ENCODE results near the gene BCAS3.

Gene BCAS3

DNA sequence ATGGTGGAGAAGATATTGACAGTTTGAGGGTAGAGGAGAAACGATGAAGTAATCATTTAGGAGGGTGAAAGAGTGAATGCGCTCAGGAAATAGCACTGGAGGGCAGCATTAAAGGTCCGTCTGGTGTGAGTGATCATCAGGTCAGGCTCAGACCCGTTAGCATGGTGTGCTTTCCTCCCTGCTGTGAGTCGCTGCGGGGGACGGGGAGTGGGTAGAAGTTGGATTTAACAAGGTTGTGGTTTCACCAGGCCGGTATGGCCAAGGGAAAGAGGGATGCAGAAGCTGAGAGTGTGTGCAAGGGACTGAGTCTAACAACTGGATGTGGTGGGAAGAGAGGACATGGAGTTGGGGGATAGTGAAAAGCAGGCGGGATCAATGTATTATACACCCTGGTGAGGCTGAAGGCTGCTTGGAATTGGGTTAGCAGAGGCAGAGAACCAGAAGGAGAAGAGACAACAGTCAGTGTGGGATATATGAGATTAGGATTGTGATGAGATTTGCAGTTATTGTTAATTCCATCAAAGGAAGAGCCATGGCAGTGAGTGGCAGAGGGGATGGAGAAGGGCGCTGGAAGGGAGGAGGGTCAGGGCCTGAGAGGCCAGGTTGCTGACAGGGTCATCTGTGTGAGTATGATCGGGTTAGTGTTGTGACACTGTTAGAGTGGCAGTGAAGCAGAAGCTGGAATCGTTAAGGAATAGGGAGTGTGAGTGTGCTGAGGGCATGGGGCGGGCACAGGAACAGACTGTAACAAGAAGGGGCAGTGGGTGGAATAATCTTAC lies 663.0 kb downstream of the BCAS3 start:
- no peaks in the 10 kb centered on the region for H3K27me3 ChIP-seq (replicated peaks)
- H3K27ac ChIP-seq: no peak overlapping the region
- TF ChIP-seq, protein P1, sequence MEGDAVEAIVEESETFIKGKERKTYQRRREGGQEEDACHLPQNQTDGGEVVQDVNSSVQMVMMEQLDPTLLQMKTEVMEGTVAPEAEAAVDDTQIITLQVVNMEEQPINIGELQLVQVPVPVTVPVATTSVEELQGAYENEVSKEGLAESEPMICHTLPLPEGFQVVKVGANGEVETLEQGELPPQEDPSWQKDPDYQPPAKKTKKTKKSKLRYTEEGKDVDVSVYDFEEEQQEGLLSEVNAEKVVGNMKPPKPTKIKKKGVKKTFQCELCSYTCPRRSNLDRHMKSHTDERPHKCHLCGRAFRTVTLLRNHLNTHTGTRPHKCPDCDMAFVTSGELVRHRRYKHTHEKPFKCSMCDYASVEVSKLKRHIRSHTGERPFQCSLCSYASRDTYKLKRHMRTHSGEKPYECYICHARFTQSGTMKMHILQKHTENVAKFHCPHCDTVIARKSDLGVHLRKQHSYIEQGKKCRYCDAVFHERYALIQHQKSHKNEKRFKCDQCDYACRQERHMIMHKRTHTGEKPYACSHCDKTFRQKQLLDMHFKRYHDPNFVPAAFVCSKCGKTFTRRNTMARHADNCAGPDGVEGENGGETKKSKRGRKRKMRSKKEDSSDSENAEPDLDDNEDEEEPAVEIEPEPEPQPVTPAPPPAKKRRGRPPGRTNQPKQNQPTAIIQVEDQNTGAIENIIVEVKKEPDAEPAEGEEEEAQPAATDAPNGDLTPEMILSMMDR (IDR thresholded peaks at IDR 0.05; ENCODE audit: low read depth, low read length, missing control alignments): no peak
- H3K4me3 ChIP-seq (ENCODE audit: low read depth, low read length): no peak overlapping the region
- in situ Hi-C loops (cut with HindIII; ENCODE audit: low pct_ligation_motif_present, low sequenced_read_pairs): no loop called here
- H3K36me3 ChIP-seq (replicated peaks): no peaks in the 10 kb centered on the region
- DNase-seq: no peak

DNA sequence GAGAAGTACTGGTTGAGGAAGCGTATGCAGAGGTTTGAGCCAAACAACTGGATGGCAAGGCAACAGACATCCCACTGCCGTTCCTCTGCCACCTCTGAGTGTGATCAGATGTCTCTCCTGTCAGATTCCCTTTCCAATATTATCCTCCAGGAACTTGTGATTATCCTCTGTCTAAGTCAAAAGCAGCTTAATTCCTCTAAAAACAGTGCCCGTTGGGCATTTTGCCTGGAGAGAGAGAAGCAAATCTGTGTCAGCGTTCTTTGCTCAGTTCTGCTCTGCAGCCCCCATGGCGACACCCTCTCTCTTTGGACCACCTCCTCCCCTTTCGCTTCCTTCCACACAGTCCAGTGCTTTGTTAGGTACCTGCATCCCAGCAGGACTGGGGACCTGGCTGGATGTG lies 665.9 kb downstream of the BCAS3 start:
- Histone ChIP-seq H3K27ac (no peak overlapping the region), H3K27me3 (replicated peaks) (no peaks in the 10 kb centered on the region), H3K36me3 (replicated peaks) (no peaks in the 10 kb centered on the region), H3K4me3 (ENCODE audit: low read depth, low read length) (no peak overlapping the region)
- no peak for DNase-seq
- TF ChIP-seq, protein P1 (IDR thresholded peaks at IDR 0.05; ENCODE audit: low read depth, low read length, missing control alignments): no peak
- in situ Hi-C loops (cut with HindIII; ENCODE audit: low pct_ligation_motif_present, low sequenced_read_pairs): no loop called here

DNA sequence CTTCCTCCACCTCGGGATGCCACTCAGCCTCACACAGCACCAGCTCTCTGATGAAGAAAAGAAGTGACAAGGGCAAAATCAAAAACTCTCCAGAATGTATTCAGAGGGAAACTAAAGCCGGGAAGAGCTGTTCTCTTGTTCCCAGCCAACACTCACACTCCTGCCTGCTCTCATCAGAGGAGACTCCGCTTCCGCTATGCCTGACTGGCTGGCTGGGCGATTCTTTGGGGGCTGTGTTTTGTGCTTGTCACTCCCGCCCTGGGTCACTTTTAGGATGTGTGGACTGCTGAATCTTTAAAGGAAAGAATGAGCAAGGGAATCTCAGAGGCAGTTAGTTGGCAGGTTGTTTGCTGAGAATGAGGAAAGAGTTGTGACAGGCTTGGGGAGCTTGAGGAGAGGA lies 667.4 kb downstream of the BCAS3 start:
- TF ChIP-seq, protein P1 (IDR thresholded peaks at IDR 0.05; ENCODE audit: low read depth, low read length, missing control alignments): no peak
- H3K27ac ChIP-seq: no peak overlapping the region
- no peak for DNase-seq
- H3K4me3 ChIP-seq (ENCODE audit: low read depth, low read length): no peak overlapping the region
- H3K27me3 ChIP-seq (replicated peaks): no peaks in the 10 kb centered on the region
- no peaks in the 10 kb centered on the region for H3K36me3 ChIP-seq (replicated peaks)
- in situ Hi-C loops (cut with HindIII; ENCODE audit: low pct_ligation_motif_present, low sequenced_read_pairs): no loop called here

DNA sequence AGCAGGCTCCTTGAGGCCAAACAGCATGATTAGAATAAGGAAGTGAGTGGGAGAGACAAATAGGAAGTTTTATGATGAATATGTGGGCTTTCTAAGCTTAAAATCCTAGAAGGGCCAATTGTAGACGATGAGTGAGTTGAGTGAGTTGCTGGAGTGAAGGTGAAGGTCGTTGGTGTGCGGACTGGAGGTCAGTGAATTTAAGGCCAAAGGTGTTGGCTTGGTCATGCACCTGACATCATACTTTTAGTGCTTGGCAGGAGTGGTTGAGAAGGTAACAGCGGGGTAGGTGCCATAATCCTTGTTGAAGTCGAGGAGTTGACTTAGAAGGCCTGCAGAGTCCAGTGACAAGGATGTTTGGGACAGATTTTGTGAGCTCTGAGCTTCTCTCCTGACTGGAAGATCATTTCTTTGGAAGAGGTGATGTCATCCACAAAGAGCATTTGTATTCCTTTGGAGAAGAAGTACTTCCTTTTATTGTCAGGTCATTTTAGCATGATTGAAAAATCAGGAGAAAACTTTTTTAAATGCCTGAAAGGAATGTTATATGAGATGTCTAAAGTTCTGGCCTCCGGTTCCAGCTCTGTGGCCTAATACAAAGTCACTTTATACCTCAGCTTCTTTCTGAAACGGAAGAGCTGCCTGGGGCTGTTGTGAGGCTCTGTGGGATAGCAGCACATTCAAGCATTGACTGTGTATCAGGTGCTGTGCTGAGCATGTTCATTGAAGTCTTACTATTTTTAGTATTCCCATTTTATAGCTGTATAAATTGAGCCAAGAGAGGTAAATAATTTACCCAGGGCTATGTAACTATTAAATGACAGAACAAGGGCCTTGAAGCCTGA lies 668.4 kb downstream of the BCAS3 start:
- Histone ChIP-seq H3K27me3 (replicated peaks) (no peaks in the 10 kb centered on the region), H3K36me3 (replicated peaks) (no peaks in the 10 kb centered on the region), H3K4me3 (ENCODE audit: low read depth, low read length) (no peak overlapping the region), H3K27ac (no peak overlapping the region)
- TF ChIP-seq, protein P1 (IDR thresholded peaks at IDR 0.05; ENCODE audit: low read depth, low read length, missing control alignments): no peak
- DNase-seq: no peak
- in situ Hi-C loops (cut with HindIII; ENCODE audit: low pct_ligation_motif_present, low sequenced_read_pairs): no loop called here

DNA sequence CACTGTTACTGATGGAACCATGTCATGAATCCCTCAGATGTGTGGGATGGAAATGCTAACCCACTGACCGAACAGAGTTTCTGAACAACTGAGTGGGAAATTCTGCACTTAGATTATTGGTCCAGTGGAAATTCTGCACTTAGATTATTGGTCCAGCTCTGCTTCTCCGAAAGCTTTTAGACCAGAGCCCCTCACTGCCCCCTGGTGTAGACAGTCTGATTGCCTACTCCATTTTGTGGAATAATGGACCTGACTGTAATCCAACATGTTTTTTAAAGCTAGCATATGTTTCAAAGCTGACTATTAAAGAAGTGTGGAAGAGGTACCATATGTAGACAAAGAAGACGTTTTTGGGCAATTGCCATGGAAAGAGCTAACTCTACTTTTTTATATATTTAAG lies 671.7 kb downstream of the BCAS3 start:
- TF ChIP-seq, protein P1 (IDR thresholded peaks at IDR 0.05; ENCODE audit: low read depth, low read length, missing control alignments): peak; percentile 71
- in situ Hi-C loops (cut with HindIII; ENCODE audit: low pct_ligation_motif_present, low sequenced_read_pairs): no loop called here
- Histone ChIP-seq H3K4me3 (ENCODE audit: low read depth, low read length) (no peak overlapping the region), H3K27me3 (replicated peaks) (no peaks in the 10 kb centered on the region), H3K27ac (no peak overlapping the region), H3K36me3 (replicated peaks) (no peaks in the 10 kb centered on the region)
- DNase-seq: no peak

All from brain microvascular endothelial cell (primary cell).